ENCODE measurements around the gene SAMD4A. TPM values are rescaled to one million over a fixed set of nuclear protein-coding genes. Genes with fewer than 3 reads are reported as not detected.

The SAMD4A gene
- polyA plus RNA-seq, 4 donors, result 2.7 to 9.6 (median 3.5) TPM

GRCh38 chr14:54829486-54830224 is 262.7 kb downstream of the SAMD4A start:
- no peak overlapping the region for H3K4me3 ChIP-seq (ENCODE audit: low read depth in 1 of 3, low read length in 3 of 3)
- no peaks in the 10 kb centered on the region for H3K27me3 ChIP-seq (ENCODE audit: control insufficient read depth in 3 of 3, insufficient read depth in 3 of 3, low read length in 3 of 3)
- H3K9me3 ChIP-seq (ENCODE audit: control insufficient read depth in 2 of 2, insufficient read depth in 1 of 2, low read depth in 1 of 2, low read length in 1 of 2), result peaks cover 0 to 3% of the 10 kb centered on the region in 2 donors
- no peak for FAIRE-seq
- DNase-seq, result no peak
- no peaks in the 10 kb centered on the region for H3K36me3 ChIP-seq (ENCODE audit: control insufficient read depth in 3 of 3, insufficient read depth in 2 of 3, low read depth in 1 of 3, low read length in 3 of 3)
- H3K27ac ChIP-seq (ENCODE audit: low read depth in 1 of 3, low read length in 2 of 3), result no peak overlapping the region
- H3K4me1 ChIP-seq (ENCODE audit: control insufficient read depth in 3 of 3, insufficient read depth in 2 of 3, low read depth in 1 of 3, low read length in 2 of 3), result no peaks in the 10 kb centered on the region
- WGBS, 3 donors, result 74 to 80% (median 78%) methylated on average over 8 of the region's 8 CpGs

- FAIRE-seq, result no peak
- WGBS, 3 donors, result 87 to 94% (median 93%) methylated on average over 4 of the region's 4 CpGs
- no peaks in the 10 kb centered on the region for H3K4me1 ChIP-seq (ENCODE audit: control insufficient read depth in 3 of 3, insufficient read depth in 2 of 3, low read depth in 1 of 3, low read length in 2 of 3)
- H3K9me3 ChIP-seq (ENCODE audit: control insufficient read depth in 2 of 2, insufficient read depth in 1 of 2, low read depth in 1 of 2, low read length in 1 of 2), result peaks cover 0 to 3% of the 10 kb centered on the region in 2 donors
- DNase-seq, result no peak
- no peaks in the 10 kb centered on the region for H3K36me3 ChIP-seq (ENCODE audit: control insufficient read depth in 3 of 3, insufficient read depth in 2 of 3, low read depth in 1 of 3, low read length in 3 of 3)
- no peak overlapping the region for H3K27ac ChIP-seq (ENCODE audit: low read depth in 1 of 3, low read length in 2 of 3)
- H3K4me3 ChIP-seq (ENCODE audit: low read depth in 1 of 3, low read length in 3 of 3), result no peak overlapping the region
- no peaks in the 10 kb centered on the region for H3K27me3 ChIP-seq (ENCODE audit: control insufficient read depth in 3 of 3, insufficient read depth in 3 of 3, low read length in 3 of 3)
Measured at GRCh38 chr14:54830650-54831049, 263.7 kb downstream of the SAMD4A start.

DNA sequence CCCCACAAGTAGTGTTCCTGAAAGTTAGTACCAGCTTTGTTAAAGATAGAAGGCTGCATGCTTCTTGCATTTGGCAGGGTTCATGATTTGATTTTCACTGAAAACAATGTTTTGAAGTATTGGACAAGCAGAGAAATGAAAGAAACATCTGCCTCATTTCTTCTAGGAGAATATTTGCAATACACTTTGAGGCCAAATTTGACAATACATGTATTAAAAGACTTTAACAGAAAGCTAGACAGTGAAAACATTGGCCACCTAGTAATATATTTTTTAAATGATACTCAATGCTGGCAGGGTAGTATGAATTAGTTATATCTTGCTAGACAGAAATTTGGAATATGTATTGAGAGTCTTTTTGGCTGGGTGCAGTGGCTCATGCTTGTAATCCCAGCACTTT is 267.2 kb downstream of the SAMD4A start:
- peaks cover 0 to 3% of the 10 kb centered on the region in 2 donors for H3K9me3 ChIP-seq (ENCODE audit: control insufficient read depth in 2 of 2, insufficient read depth in 1 of 2, low read depth in 1 of 2, low read length in 1 of 2)
- H3K27ac ChIP-seq (ENCODE audit: low read depth in 1 of 3, low read length in 2 of 3), result no peak overlapping the region
- no peak for FAIRE-seq
- H3K27me3 ChIP-seq (ENCODE audit: control insufficient read depth in 3 of 3, insufficient read depth in 3 of 3, low read length in 3 of 3), result no peaks in the 10 kb centered on the region
- no peaks in the 10 kb centered on the region for H3K36me3 ChIP-seq (ENCODE audit: control insufficient read depth in 3 of 3, insufficient read depth in 2 of 3, low read depth in 1 of 3, low read length in 3 of 3)
- no peak for DNase-seq
- H3K4me1 ChIP-seq (ENCODE audit: control insufficient read depth in 3 of 3, insufficient read depth in 2 of 3, low read depth in 1 of 3, low read length in 2 of 3), result peaks cover 0 to 24% (median 2%) of the 10 kb centered on the region in 3 donors
- H3K4me3 ChIP-seq (ENCODE audit: low read depth in 1 of 3, low read length in 3 of 3), result no peak overlapping the region

- Histone ChIP-seq H3K9me3 (ENCODE audit: control insufficient read depth in 2 of 2, insufficient read depth in 1 of 2, low read depth in 1 of 2, low read length in 1 of 2) (peaks cover 0 to 3% of the 10 kb centered on the region in 2 donors), H3K27ac (ENCODE audit: low read depth in 1 of 3, low read length in 2 of 3) (no peak overlapping the region), H3K27me3 (ENCODE audit: control insufficient read depth in 3 of 3, insufficient read depth in 3 of 3, low read length in 3 of 3) (no peaks in the 10 kb centered on the region), H3K36me3 (ENCODE audit: control insufficient read depth in 3 of 3, insufficient read depth in 2 of 3, low read depth in 1 of 3, low read length in 3 of 3) (no peaks in the 10 kb centered on the region), H3K4me3 (ENCODE audit: low read depth in 1 of 3, low read length in 3 of 3) (no peak overlapping the region), H3K4me1 (ENCODE audit: control insufficient read depth in 3 of 3, insufficient read depth in 2 of 3, low read depth in 1 of 3, low read length in 2 of 3) (peaks cover 0 to 27% (median 2%) of the 10 kb centered on the region in 3 donors)
- WGBS, 3 donors, result 85 to 91% (median 89%) methylated on average over 6 of the region's 6 CpGs
- DNase-seq (no peak), FAIRE-seq (no peak)
Measured at GRCh38 chr14:54834727-54835126, 267.8 kb downstream of the SAMD4A start.

GRCh38 chr14:54836231-54836630 is 269.3 kb downstream of the SAMD4A start:
- peaks cover 0 to 3% of the 10 kb centered on the region in 2 donors for H3K9me3 ChIP-seq (ENCODE audit: control insufficient read depth in 2 of 2, insufficient read depth in 1 of 2, low read depth in 1 of 2, low read length in 1 of 2)
- no peaks in the 10 kb centered on the region for H3K27me3 ChIP-seq (ENCODE audit: control insufficient read depth in 3 of 3, insufficient read depth in 3 of 3, low read length in 3 of 3)
- peaks cover 0 to 5% (median 4%) of the 10 kb centered on the region in 3 donors for H3K36me3 ChIP-seq (ENCODE audit: control insufficient read depth in 3 of 3, insufficient read depth in 2 of 3, low read depth in 1 of 3, low read length in 3 of 3)
- H3K4me3 ChIP-seq (ENCODE audit: low read depth in 1 of 3, low read length in 3 of 3), result no peak overlapping the region
- FAIRE-seq (no peak), DNase-seq (no peak)
- 19 to 56% (median 37%) methylated on average over 2 of the region's 2 CpGs for WGBS, 3 donors
- H3K4me1 ChIP-seq (ENCODE audit: control insufficient read depth in 3 of 3, insufficient read depth in 2 of 3, low read depth in 1 of 3, low read length in 2 of 3), result peaks cover 0 to 27% (median 2%) of the 10 kb centered on the region in 3 donors
- H3K27ac ChIP-seq (ENCODE audit: low read depth in 1 of 3, low read length in 2 of 3), result no peak overlapping the region

GRCh38 chr14:54837508-54838149 is 270.7 kb downstream of the SAMD4A start:
- peak; percentile 74 for DNase-seq
- H3K36me3 ChIP-seq (ENCODE audit: control insufficient read depth in 3 of 3, insufficient read depth in 2 of 3, low read depth in 1 of 3, low read length in 3 of 3), result peaks cover 0 to 8% (median 5%) of the 10 kb centered on the region in 3 donors
- 71 to 80% (median 79%) methylated on average over 2 of the region's 2 CpGs for WGBS, 3 donors
- peaks cover 0 to 27% (median 2%) of the 10 kb centered on the region in 3 donors for H3K4me1 ChIP-seq (ENCODE audit: control insufficient read depth in 3 of 3, insufficient read depth in 2 of 3, low read depth in 1 of 3, low read length in 2 of 3)
- H3K4me3 ChIP-seq (ENCODE audit: low read depth in 1 of 3, low read length in 3 of 3), result no peak overlapping the region
- H3K27me3 ChIP-seq (ENCODE audit: control insufficient read depth in 3 of 3, insufficient read depth in 3 of 3, low read length in 3 of 3), result no peaks in the 10 kb centered on the region
- FAIRE-seq, result no peak
- peak overlapping the region in 1 of 3 donors; percentile 60 for H3K27ac ChIP-seq (ENCODE audit: low read depth in 1 of 3, low read length in 2 of 3)
- no peaks in the 10 kb centered on the region for H3K9me3 ChIP-seq (ENCODE audit: control insufficient read depth in 2 of 2, insufficient read depth in 1 of 2, low read depth in 1 of 2, low read length in 1 of 2)

- peaks cover 0 to 34% (median 2%) of the 10 kb centered on the region in 3 donors for H3K4me1 ChIP-seq (ENCODE audit: control insufficient read depth in 3 of 3, insufficient read depth in 2 of 3, low read depth in 1 of 3, low read length in 2 of 3)
- 85 to 87% (median 85%) methylated on average over 10 of the region's 10 CpGs for WGBS, 3 donors
- no peak for FAIRE-seq
Measured at GRCh38 chr14:54838931-54839512, 272.1 kb downstream of the SAMD4A start.

GRCh38 chr14:54839701-54840119 is 272.8 kb downstream of the SAMD4A start:
- WGBS, 3 donors, result 79 to 92% (median 91%) methylated on average over 3 of the region's 3 CpGs
- FAIRE-seq (no peak), DNase-seq (no peak)
- Histone ChIP-seq H3K9me3 (ENCODE audit: control insufficient read depth in 2 of 2, insufficient read depth in 1 of 2, low read depth in 1 of 2, low read length in 1 of 2) (no peaks in the 10 kb centered on the region), H3K36me3 (ENCODE audit: control insufficient read depth in 3 of 3, insufficient read depth in 2 of 3, low read depth in 1 of 3, low read length in 3 of 3) (peaks cover 0 to 8% (median 5%) of the 10 kb centered on the region in 3 donors), H3K4me3 (ENCODE audit: low read depth in 1 of 3, low read length in 3 of 3) (no peak overlapping the region), H3K27ac (ENCODE audit: low read depth in 1 of 3, low read length in 2 of 3) (peak overlapping the region in 1 of 3 donors; percentile 41), H3K4me1 (ENCODE audit: control insufficient read depth in 3 of 3, insufficient read depth in 2 of 3, low read depth in 1 of 3, low read length in 2 of 3) (peaks cover 0 to 37% (median 2%) of the 10 kb centered on the region in 3 donors), H3K27me3 (ENCODE audit: control insufficient read depth in 3 of 3, insufficient read depth in 3 of 3, low read length in 3 of 3) (no peaks in the 10 kb centered on the region)

More at GRCh38 chr14:54838931-54839512, 272.1 kb downstream of the SAMD4A start:
- H3K9me3 ChIP-seq (ENCODE audit: control insufficient read depth in 2 of 2, insufficient read depth in 1 of 2, low read depth in 1 of 2, low read length in 1 of 2), result no peaks in the 10 kb centered on the region
- no peaks in the 10 kb centered on the region for H3K27me3 ChIP-seq (ENCODE audit: control insufficient read depth in 3 of 3, insufficient read depth in 3 of 3, low read length in 3 of 3)
- H3K4me3 ChIP-seq (ENCODE audit: low read depth in 1 of 3, low read length in 3 of 3), result no peak overlapping the region
- DNase-seq, result peak in 1 of 2 donors; percentile 21
- H3K27ac ChIP-seq (ENCODE audit: low read depth in 1 of 3, low read length in 2 of 3), result peak overlapping the region in 1 of 3 donors; percentile 41
- peaks cover 0 to 8% (median 5%) of the 10 kb centered on the region in 3 donors for H3K36me3 ChIP-seq (ENCODE audit: control insufficient read depth in 3 of 3, insufficient read depth in 2 of 3, low read depth in 1 of 3, low read length in 3 of 3)

Measured in small intestine (tissue), 7 donors.